Erythroblast (primary cell): ENCODE data around the gene TIMM10.

ENCODE experiments used
- DNase-seq, 2 experiments: peaks; one replicate each; lab custom pipeline; 2025; lab: John Stamatoyannopoulos, UW
- GATA1 ChIP-seq: IDR thresholded peaks from 2 replicates; pipeline ENCODE4 v1.6.1; 2011; ENCODE audit warnings: low read depth, mild to moderate bottlenecking, control low read depth, low read length, moderate library complexity
- POLR2A ChIP-seq: IDR thresholded peaks from 2 replicates; pipeline ENCODE4 v1.6.1; 2011; ENCODE audit warnings: mild to moderate bottlenecking, low read length

Gene TIMM10

DNA sequence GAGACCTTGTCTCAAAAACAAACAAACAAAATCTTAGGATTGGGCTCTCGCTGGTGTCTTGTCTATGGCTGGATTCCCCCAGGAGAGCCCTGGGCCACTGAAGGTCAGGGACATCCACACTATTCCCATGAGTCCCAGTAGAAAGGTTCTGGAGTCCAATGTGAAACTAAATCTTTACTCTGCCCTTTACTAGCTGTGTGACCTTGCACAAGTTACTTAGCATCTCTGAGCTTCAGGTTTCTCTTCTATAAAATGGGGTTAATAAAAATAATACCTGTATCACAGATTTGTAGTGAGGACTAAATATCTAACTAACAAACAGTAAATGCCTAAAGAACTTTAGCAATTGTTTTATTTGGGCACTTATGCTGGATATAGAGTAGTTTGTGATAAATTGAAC lies 24.0 kb downstream of the TIMM10 start:
- TF ChIP-seq POLR2A = no peak
- no peak for TF ChIP-seq GATA1
- no peak for DNase-seq

GRCh38 chr11:57504511-57504910 lies 26.0 kb downstream of the TIMM10 start:
- DNase-seq = no peak

GRCh38 chr11:57502870-57503269 lies 27.7 kb downstream of the TIMM10 start:
- TF ChIP-seq GATA1 (no peak), POLR2A (no peak)
- DNase-seq = no peak

More at GRCh38 chr11:57504511-57504910, 26.0 kb downstream of the TIMM10 start:
- TF ChIP-seq GATA1 (no peak), POLR2A (no peak)

DNA sequence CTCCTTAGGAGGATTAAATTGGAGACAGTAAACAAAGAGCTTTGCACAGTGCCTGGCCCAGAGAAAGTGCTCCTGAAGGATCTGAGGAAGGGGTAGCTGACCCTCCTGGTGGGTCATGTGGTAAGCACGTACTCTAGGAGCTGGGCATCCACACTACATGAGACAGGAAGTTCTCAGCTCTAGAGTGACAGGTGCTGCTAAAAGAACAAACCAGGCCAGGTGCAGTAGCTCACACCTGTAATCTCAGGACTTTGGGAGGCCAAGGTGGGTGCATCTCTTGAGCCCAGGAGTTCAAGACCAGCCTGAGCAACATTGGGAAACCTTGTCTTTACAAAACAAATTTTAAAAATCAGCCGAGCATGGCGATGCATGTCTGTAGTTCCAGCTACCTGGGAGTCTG lies 28.2 kb downstream of the TIMM10 start:
- TF ChIP-seq POLR2A (no peak), GATA1 (no peak)
- DNase-seq = no peak

- TF ChIP-seq POLR2A (no peak), GATA1 (no peak)
- no peak for DNase-seq
These were observed 28.6 kb downstream of the TIMM10 start for GRCh38 chr11:57501953-57502352.

GRCh38 chr11:57500926-57501325 lies 29.6 kb downstream of the TIMM10 start:
- TF ChIP-seq POLR2A (no peak), GATA1 (no peak)
- DNase-seq = no peak

DNA sequence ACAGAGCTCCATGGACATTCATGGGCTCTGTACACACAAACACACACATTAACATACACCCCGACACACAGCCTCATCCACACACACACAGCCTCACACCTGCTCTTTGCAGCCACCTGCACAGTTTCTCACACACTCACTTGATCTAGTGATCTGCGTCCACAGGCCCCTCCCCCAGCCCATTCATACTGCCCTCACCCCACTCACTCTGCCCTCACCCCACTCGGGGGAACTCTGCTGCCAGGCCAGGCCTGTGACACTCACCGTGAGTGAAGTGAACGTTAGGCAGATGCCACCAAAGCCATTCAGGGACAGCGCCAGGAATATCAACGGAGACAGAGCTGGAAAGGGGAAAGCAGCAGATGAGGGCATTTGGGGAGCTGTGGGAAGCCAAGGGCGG lies 30.0 kb downstream of the TIMM10 start:
- TF ChIP-seq POLR2A (no peak), GATA1 (no peak)
- DNase-seq = no peak

DNA sequence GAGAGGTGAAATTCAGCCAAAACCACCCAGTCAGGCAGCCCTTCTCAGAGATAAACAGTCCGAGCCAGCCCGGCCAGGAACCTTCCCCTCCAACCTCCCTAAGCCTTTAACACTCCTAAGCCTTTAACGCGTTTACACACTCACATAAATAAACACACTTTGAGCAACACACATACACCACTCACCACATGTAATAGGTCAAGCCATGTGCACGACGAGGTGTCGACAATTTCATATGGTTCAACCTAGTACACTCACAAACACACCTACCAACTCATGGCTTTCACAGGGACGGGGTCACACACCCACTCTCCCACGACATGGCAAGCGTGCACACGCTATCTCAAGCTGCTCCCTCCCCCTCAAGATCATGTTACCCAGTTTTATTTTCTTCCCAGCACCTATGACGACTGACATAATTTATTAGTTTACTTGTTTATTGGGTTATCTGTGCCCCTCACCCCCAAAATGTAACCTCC lies 30.5 kb downstream of the TIMM10 start:
- DNase-seq = no peak
- TF ChIP-seq POLR2A (no peak), GATA1 (no peak)

DNA sequence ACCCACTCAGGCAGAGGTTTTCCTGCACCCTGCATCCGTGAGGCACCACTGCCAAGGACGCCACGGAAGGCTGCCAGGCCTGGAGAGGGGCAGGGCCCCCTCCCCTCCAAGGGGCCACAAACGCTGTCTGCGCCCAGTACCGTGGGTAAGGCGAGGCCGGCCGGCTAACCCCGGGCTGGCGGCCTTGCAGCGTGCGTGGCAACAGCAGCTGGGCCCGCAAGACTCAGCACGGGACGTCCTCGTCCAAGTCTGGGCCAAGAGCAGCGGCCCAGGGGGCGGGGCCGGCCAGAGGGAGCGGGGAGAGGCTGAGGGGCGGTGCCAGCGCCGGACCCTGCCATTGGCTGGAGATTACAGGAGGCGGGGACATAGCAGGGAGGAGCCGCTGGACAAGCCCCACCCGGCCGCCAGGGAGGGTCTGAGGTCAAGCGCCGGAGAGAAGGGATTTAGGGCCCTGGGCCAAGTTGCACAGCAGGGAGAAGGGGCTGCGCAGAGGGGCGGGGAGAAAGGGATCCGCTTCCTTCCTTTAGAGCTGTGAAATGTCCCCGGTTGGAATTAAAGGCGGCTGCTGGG lies 31.1 kb downstream of the TIMM10 start:
- TF ChIP-seq POLR2A = no peak
- TF ChIP-seq GATA1 = no peak
- peak; percentile 94 to 95 for DNase-seq

- no peak for TF ChIP-seq POLR2A
- no peak for TF ChIP-seq GATA1
These were observed 32.0 kb downstream of the TIMM10 start for GRCh38 chr11:57498540-57498939.

DNA sequence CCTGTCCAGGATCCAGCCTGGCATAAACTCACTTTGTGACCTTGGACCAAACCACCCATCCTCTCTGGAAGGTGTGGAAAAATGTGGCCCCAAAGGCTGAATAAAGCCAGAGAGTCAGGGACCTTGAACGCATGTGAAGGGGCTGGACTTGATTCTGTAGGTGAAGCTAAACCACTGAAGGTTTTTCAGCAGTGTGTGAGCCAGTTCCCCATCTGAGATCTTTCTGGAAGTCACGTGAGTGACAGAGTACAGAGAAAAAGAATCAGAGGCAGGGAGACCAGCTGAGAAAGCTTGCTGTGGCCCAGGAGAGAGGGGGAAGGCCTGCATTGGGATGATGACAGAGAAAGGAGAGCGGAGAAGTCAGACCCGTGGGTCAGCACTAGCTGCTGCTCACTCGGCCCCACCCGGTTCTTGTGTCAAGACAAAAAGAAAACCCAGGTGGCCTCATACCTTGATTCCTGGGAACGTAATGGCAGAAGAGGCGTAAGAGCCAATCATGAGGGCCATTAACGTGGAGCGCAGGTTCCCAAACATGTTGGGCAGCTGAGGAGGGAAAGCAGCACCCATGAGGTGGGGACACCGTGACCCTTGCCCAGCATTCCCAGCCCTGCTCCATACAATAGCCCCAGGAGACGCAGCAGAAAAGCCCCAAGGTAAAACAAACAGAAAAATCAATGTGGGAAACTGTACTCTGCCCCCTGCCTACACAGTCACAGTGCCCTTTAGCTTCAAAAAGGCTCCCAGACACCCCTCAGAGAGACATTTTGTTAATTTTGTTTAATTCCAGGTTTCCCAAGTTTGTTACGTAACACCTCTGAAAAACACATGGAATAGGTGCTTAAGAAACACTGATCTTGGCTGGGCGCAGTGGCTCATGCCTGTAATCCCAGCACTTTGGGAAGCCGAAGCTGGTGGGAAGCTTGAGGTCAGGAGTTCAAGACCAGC lies 33.0 kb downstream of the TIMM10 start:
- DNase-seq = no peak
- TF ChIP-seq GATA1 (no peak), POLR2A (no peak)

More at GRCh38 chr11:57498540-57498939, 32.0 kb downstream of the TIMM10 start:
- no peak for DNase-seq

- DNase-seq = no peak
- no peak for TF ChIP-seq POLR2A
- no peak for TF ChIP-seq GATA1
These were observed 34.3 kb downstream of the TIMM10 start for GRCh38 chr11:57496109-57496820.

DNA sequence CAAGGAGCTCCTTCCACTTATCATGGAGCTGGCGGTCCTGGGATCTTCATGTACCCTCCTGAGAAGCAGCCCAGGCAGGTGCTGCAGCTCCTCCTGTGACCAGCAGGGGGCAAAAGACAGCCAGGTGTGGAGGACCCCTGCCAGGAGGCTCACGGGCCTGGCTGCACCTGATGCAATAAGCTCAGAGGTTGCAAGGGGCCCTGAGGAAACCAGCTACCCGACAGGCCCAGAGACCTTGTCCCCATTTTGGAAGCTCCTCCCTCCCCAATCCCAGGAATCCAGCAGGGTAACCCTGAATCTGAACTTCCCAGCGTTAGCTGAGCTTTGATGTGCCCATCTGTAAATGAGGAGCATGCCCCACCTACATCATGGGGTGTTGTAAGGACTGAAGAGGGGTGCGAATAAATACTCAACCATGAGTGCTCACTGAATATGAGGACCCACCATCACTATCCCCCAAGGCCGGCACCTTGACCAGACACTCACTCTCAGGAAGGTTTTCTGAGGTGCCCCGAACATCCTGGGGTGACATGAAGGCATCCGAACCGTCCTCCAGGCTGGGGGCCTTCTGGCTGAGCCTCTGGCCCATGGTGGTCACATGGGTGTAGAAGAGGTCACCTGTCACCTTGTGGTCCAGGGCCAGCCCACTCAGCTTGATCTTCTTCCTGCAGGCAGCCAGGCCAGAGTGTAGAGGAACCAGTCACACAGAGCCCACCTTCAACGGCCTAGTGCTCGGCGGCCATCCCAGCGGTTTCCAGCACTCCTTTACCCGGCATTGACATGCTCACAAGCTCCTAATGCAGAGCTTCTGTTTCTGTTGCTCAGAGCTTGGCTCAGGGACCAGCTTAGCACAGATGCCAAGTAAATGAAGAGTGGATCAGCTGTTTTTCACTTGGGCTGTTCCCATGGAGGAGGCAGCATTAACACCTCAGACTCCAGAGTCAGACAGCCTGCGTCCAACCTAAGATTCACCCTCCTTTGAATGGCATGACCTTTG lies 36.7 kb downstream of the TIMM10 start:
- peak; percentile 62 to 80 for DNase-seq

More for the DNA sequence above, 36.7 kb downstream of the TIMM10 start:
- TF ChIP-seq POLR2A (no peak), GATA1 (no peak)
